ENCODE measurements around the gene BAZ1B. TPM values are rescaled to one million over a fixed set of nuclear protein-coding genes. Genes with fewer than 3 reads are reported as not detected.
"Not testable (repeated sequence)": the region's sequence is repeated elsewhere in the genome, so short reads cannot be mapped to it uniquely, and the experiment has no call there.

BAZ1B gene
- total RNA-seq, 1 donor from 2014 or later = 62.4 TPM

GRCh38 chr7:73512018-73512780, 9.9 kb downstream of the BAZ1B start:
- no peak for DNase-seq (ENCODE audit: low spot score in 2 of 2)
- FAIRE-seq = no peak

- no peak for FAIRE-seq
- DNase-seq (ENCODE audit: low spot score in 2 of 2) = no peak
Observed at GRCh38 chr7:73509463-73509862, 12.6 kb downstream of the BAZ1B start.

GRCh38 chr7:73507556-73507955, 14.5 kb downstream of the BAZ1B start:
- DNase-seq (ENCODE audit: low spot score in 2 of 2) = no peak
- FAIRE-seq = no peak

- FAIRE-seq (no peak), DNase-seq (ENCODE audit: low spot score in 2 of 2) (no peak)
Observed at GRCh38 chr7:73504920-73505319, 17.2 kb downstream of the BAZ1B start.

- DNase-seq (ENCODE audit: low spot score in 2 of 2) (no peak), FAIRE-seq (no peak)
Observed at GRCh38 chr7:73504017-73504416, 18.1 kb downstream of the BAZ1B start.

- DNase-seq (ENCODE audit: low spot score in 2 of 2) (no peak), FAIRE-seq (no peak)
Observed at GRCh38 chr7:73503229-73503628, 18.9 kb downstream of the BAZ1B start.

GRCh38 chr7:73496626-73497025, 25.5 kb downstream of the BAZ1B start:
- FAIRE-seq (no peak), DNase-seq (ENCODE audit: low spot score in 2 of 2) (no peak)

- FAIRE-seq; DNase-seq (ENCODE audit: low spot score in 2 of 2): not testable (repeated sequence)
Observed at GRCh38 chr7:73495507-73495906, 26.6 kb downstream of the BAZ1B start.

GRCh38 chr7:73489976-73490375, 32.1 kb downstream of the BAZ1B start:
- FAIRE-seq (no peak), DNase-seq (ENCODE audit: low spot score in 2 of 2) (no peak)

GRCh38 chr7:73487486-73487885, 34.6 kb downstream of the BAZ1B start:
- DNase-seq (ENCODE audit: low spot score in 2 of 2) = no peak
- FAIRE-seq = no peak

- no peak for DNase-seq (ENCODE audit: low spot score in 2 of 2)
- no peak for FAIRE-seq
Observed at GRCh38 chr7:73483171-73483570, 38.9 kb downstream of the BAZ1B start.

GRCh38 chr7:73482746-73483145, 39.3 kb downstream of the BAZ1B start:
- DNase-seq (ENCODE audit: low spot score in 2 of 2) (no peak), FAIRE-seq (no peak)

- DNase-seq (ENCODE audit: low spot score in 2 of 2); FAIRE-seq: not testable (repeated sequence)
Observed at GRCh38 chr7:73481521-73481920, 40.6 kb downstream of the BAZ1B start.

GRCh38 chr7:73478549-73478948, 43.5 kb downstream of the BAZ1B start:
- no peak for DNase-seq (ENCODE audit: low spot score in 2 of 2)
- FAIRE-seq = no peak

GRCh38 chr7:73477376-73477775, 44.7 kb downstream of the BAZ1B start:
- FAIRE-seq (no peak), DNase-seq (ENCODE audit: low spot score in 2 of 2) (no peak)

- no peak for FAIRE-seq
Observed at GRCh38 chr7:73470208-73470607, 51.9 kb downstream of the BAZ1B start.

GRCh38 chr7:73467046-73467445, 55.0 kb downstream of the BAZ1B start:
- not testable (repeated sequence) for DNase-seq (ENCODE audit: low spot score in 2 of 2); FAIRE-seq

More at GRCh38 chr7:73470208-73470607, 51.9 kb downstream of the BAZ1B start:
- no peak for DNase-seq (ENCODE audit: low spot score in 2 of 2)

- FAIRE-seq = no peak
- DNase-seq (ENCODE audit: low spot score in 2 of 2) = no peak
Observed at GRCh38 chr7:73466112-73466511, 56.0 kb downstream of the BAZ1B start.

- no peak for FAIRE-seq
Observed at GRCh38 chr7:73463966-73464365, 58.1 kb downstream of the BAZ1B start.

GRCh38 chr7:73463260-73463659, 58.8 kb downstream of the BAZ1B start:
- FAIRE-seq = no peak
- no peak for DNase-seq (ENCODE audit: low spot score in 2 of 2)

More at GRCh38 chr7:73463966-73464365, 58.1 kb downstream of the BAZ1B start:
- no peak for DNase-seq (ENCODE audit: low spot score in 2 of 2)

GRCh38 chr7:73461782-73462285, 60.3 kb downstream of the BAZ1B start:
- DNase-seq (ENCODE audit: low spot score in 2 of 2) (no peak), FAIRE-seq (no peak)

GRCh38 chr7:73454424-73454823, 67.7 kb downstream of the BAZ1B start:
- FAIRE-seq = no peak
- no peak for DNase-seq (ENCODE audit: low spot score in 2 of 2)

Data from frontal cortex (tissue), 4 donors.